COLO668 (cell line): Measurements from ENCODE around the gene DNER.
A peak's percentile ranks its signal among the peaks of the same experiment; 100 is the strongest.
"Not testable (repeated sequence)": the region's sequence is repeated elsewhere in the genome, so short reads cannot be mapped to it uniquely, and the experiment has no call there.

Experiments used
- DNase-seq: peaks from one replicate; lab custom pipeline; 2025; ENCODE audit not compliant: unreplicated experiment; lab: John Stamatoyannopoulos, UW

DNER gene, protein sequence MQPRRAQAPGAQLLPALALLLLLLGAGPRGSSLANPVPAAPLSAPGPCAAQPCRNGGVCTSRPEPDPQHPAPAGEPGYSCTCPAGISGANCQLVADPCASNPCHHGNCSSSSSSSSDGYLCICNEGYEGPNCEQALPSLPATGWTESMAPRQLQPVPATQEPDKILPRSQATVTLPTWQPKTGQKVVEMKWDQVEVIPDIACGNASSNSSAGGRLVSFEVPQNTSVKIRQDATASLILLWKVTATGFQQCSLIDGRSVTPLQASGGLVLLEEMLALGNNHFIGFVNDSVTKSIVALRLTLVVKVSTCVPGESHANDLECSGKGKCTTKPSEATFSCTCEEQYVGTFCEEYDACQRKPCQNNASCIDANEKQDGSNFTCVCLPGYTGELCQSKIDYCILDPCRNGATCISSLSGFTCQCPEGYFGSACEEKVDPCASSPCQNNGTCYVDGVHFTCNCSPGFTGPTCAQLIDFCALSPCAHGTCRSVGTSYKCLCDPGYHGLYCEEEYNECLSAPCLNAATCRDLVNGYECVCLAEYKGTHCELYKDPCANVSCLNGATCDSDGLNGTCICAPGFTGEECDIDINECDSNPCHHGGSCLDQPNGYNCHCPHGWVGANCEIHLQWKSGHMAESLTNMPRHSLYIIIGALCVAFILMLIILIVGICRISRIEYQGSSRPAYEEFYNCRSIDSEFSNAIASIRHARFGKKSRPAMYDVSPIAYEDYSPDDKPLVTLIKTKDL

DNA sequence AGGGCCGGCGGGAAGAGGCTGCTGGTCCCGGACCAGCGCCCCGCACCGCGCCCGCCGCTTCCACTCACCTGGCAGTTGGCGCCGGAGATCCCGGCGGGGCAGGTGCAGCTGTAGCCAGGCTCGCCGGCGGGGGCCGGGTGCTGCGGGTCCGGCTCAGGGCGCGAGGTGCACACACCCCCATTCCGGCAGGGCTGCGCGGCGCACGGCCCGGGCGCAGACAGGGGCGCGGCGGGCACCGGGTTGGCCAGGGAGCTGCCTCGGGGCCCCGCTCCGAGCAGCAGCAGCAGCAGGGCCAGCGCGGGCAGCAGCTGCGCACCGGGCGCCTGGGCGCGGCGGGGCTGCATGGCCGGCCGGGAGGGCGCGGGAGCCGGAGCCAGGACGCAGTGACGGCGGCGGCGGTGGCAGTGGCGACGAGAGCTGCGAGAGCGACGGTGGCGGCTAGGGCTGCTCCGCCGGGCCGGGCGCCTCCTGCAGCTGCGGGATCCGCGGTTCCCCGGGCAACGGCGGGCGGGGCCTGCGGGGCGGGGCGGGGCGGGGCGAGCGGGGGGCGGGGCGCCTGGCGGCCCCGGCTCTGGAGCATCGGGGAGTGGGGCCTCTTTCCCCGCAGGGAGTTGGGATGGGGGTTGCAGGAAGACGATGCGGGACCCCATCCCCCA, at the start of gene DNER:
DNER (minus strand) TSS at position 476 of the 656 bp plus-strand sequence; CDS start at position 344, 132 bp downstream.
- peak; percentile 84 for DNase-seq

DNA sequence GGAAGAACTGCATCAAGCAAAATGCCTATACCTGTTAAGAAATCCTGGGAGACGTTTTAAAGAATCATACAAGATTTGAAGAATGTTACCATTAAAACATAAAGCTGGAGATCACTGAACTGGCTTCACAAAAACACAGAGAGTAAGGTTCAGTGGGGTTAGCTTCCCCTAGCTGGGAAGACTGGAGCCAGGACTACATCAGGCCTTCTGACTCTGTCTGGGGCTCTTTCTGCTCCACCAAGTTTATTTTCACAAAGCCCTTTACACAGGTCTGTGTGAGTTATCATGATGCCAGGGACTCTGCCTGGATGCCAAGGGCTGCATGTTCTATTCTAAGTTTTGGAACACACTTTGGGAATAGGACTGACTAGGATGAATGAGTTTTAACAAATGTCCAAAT, 47.3 kb upstream of the DNER start:
- DNase-seq: no peak

DNA sequence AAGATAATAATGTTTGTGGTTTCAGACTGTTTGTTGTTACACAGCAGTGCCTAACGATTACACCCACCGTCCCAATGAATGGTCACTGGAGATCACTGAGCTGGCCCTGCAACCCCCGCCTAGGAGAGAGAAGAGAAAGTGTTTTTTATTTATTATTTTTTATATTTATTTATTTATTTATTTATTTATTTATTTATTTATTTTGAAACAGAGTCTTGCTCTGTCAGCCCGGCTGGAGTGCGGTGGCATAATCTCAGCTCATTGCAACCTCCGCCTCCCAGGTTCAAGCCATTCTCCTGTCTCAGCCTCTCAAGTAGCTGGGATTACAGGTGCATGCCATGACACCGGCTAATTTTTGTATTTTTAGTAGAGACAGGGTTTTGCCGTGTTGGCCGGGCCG, 43.1 kb upstream of the DNER start:
- DNase-seq: not testable (repeated sequence)

DNA sequence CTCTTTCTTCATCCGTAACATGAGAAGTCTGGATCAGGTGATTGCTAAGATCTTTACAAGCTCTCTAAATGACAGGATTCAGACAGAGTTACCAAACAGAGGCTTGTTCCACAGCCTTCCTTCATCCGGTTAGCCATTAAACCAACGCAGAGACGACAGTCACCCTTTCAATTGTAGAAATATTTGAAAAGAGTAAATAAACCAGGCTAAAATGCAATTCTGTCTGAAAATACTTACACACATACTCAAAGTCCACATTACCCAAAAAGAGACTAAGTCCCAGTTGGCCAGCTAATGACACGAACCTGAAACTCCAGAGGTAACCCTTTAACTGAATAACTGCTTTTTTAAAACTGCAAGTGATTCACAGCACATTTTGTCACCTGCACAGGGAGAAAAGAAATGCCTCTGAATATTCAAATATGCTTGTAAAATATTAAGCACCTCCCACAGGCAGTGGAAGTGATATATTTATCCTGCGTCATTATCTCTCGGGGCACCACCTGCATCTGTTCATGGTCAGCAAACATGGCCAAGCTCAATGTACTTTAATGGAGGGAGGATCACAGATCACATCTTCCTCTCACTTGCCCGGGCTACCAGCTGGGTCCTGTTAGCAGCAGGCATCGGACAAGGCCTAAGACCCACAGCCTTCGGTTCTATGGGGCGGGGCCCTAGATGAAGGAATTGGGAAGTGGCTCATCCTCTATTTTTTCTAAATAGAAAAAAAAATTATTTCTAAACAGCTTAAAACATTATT, 38.8 kb upstream of the DNER start:
- DNase-seq: no peak

DNA sequence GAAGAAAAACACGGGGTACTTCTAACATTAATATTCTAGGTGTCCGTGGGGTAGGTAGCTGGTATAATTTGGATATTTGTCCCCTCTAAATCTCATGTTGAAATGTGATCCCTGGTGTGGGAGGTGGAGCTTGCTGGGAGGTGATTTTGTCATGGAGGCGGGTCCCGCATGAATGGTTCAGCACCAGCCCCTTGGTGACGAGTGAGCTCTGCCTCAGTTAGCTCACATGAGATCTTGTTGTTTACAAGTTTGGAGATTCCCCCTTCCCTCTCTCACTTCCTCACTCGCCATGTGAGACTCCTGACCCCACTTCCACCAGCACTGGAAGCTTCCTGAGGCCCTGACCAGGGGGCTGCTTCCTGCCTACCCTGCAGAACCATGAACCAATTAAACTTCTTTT, 35.4 kb upstream of the DNER start:
- DNase-seq: no peak

DNA sequence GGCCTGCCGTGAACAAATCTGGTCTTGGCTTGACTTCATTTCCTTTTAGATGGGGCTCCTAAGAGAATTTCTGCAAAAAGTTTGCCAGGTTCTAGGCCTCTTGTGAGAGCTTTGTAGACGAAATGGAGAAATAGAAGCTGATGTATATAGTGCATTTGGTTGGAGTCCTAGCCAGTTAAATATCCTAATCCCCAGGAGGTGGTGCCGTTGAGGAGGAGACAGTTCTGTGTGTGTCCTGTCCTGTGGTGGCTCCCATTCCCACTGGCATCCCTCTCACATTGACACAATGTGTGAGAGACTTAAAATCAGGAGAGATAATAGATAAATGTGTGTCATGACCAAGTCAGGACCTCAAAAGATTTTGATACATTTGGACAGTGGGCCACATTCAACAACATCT, 34.6 kb upstream of the DNER start:
- DNase-seq: no peak

DNA sequence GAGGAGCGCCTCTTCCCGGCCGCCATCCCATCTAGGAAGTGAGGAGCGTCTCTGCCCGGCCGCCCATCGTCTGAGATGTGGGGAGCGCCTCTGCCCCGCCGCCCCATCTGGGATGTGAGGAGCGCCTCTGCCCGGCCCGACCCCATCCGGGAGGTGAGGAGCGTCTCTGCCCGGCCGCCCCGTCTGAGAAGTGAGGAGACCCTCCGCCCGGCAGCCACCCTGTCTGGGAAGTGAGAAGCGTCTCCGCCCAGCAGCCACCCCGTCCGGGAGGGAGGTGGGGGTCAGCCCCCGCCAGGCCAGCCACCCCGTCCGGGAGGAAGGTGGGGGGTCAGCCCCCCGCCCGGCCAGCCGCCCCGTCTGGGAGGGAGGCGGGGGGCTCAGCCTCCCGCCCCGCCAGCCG, 28.3 kb upstream of the DNER start:
- not testable (repeated sequence) for DNase-seq

DNA sequence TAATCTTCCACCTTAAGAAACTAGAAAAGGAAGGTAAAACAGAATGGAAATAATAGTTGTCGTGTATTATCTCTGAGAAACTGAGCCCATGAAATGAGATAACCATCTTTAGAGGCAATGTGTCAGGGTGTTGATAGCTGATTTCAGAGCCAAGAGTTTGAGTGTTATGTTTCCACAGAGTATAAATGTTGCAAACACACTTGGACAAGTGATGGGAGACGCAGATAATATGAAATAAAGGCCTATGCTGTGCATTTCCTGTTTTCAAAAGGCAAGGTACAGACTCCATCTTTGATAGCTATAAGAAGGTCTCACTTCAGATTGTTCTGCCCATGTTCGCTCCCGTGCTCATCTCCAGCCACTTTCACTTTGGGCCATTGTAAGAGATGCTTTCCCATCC, 25.9 kb upstream of the DNER start:
- no peak for DNase-seq

DNA sequence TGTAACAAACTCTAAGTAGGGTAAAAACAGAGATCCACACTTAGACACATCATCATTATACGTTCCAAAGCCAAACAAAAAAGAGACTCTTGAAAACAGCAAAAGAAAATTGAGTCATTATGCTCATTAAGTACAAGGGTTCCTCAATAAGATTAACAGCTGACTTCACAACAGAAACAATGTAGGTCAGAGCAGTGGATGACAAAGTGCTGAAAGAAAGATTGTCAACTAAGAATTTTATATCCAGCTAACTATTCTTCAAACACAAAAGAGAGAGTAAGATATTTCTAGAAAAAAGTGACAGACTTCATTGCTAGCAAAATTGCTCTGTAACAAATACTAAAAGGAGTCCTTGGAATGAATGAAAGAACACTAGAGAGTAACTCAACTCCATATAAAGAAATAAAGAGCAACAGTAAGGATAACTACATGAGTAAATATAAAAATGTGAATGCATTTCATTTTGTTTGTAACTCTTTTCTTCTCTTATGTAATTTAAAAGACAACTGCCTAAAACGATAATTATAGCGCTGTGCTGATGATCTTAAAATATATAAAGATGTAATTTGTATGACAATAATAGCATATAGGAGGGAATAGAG, 23.8 kb upstream of the DNER start:
- DNase-seq: no peak

DNA sequence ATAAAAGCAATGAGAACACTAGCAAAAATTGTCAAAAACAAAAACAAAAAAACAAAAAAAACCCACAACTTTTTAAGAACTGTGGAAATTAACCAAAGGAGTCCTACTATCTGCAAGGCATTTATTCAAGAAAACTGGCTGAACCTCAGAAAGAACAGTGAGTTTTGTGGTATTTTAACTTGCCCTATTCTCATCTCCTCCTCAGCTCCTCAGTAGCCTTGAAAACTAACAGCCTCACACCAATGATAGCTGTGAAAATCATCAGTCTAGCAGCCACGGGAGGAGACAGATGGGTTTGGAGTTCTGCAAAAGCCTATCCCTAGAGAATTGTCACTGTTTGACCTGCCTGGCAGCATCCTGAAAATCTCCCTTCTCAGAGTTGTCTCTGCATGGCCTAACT, 20.1 kb upstream of the DNER start:
- DNase-seq: no peak

DNA sequence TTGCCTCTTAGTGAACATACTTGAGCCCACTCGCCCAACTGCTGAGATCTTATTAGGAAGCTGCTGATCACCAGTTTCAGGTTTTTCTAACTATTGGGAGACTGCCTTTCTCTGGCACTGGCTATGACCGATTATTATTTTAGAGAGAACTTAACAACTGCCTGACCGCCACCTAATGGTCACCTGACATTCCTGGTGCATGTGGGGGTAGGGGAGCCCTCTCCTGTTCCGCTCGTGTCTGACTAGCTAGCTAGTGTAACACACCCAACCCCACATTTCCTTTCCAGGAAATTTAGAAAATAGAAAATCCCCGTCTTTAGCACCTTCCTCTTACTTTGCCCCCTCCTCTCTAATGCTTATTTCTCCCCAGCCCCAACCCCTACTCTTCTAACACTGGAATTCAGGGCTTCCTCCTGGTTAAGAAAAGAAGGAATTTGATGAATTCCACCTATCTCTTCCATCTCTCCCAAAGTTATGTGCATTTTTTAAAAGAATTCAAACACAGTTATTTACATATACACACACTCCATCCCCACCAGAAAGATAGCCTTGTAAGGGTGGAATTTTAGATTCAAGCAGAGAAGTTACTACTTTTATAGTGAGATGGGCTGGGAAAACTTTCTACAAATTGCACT, 19.4 kb upstream of the DNER start:
- DNase-seq: no peak

DNA sequence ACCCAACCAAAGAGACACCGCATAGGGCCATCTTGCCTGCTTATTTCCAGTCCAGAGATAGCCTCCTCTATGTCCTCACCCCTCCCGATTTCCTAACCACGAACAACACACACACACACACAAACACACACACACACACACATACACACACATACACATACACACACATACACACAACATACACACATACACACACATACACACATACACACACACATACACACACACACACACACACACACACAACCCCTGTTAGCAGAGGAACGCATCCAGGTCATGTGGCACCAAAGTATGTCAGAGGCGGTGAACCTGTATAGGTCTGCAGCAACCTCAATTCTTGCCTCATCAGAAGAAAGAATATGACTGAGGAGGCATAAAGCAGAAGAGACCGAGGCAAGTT, 18.5 kb upstream of the DNER start:
- DNase-seq: no peak

DNA sequence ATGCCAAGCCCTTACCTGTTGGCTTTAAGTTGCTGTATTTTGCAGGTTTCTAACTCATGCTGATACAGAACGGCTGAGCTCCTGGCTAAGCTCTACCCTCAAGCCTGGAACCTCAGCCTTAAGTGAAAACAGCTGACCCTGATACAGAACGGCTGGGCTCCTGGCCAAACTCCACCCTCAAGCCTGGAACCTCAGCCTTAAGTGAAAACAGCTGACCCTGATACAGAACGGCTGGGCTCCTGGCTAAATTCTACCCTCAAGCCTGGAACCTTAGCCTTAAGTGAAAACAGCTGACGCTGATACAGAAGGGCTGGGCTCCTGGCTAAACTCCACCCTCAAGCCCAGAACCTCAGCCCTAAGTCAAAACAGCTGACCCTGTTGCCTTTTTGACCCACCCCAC, 17.6 kb upstream of the DNER start:
- DNase-seq: no peak

DNA sequence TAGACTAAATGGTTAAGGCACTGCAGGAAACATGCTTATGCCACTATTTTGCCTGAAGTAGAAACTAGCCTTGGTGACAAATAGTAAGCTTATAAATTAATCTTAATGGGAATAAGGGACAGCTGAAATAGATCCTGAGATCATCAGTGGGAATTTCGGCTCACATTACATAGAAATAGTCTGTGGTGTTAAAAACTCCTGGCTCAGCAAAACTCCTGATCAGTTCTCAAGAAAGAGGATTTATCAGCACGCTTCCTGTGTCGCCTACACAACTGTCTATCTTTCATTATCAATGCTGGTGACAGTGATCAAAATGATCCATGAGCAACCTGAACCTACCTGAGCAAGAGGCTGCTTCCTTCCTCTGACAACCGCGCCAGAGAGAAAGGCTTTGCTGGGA, 17.0 kb upstream of the DNER start:
- no peak for DNase-seq

DNA sequence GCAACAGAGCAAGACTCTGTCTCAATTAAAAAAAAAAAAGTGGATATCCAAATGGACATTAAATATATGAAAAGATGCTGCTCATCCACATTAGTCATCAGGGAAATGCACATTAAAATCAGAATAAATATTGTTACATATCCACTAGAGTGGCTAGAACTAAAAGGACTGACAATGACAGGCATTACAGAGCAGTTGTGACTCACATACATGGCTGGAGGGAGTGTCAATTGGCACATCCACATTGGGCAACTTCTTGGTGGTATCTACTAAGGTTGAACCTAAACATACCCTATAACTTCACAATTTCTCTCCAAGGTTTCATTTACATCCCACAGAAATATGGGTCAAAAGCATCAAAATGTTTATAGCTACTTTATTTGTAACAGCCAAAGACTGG, 14.0 kb upstream of the DNER start:
- no peak for DNase-seq

DNA sequence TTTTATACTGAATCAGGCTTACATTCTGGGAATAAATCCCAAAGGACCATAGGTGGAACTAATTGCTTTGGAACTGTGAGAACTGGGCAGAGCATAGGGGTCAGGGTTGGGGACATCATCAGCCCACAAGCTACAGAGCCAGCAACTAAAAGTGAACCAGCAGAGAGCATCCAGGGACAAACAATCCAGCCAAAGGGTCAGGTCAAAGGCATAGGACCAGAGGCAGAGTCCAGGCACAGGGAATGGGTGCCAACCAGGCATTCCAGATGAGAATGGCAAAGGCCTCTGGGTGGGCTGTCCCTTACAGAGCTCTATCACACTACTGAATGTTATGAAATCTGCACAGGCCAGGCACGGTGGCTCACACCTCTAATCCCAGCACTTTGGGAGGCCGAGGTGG, 12.3 kb upstream of the DNER start:
- no peak for DNase-seq

DNA sequence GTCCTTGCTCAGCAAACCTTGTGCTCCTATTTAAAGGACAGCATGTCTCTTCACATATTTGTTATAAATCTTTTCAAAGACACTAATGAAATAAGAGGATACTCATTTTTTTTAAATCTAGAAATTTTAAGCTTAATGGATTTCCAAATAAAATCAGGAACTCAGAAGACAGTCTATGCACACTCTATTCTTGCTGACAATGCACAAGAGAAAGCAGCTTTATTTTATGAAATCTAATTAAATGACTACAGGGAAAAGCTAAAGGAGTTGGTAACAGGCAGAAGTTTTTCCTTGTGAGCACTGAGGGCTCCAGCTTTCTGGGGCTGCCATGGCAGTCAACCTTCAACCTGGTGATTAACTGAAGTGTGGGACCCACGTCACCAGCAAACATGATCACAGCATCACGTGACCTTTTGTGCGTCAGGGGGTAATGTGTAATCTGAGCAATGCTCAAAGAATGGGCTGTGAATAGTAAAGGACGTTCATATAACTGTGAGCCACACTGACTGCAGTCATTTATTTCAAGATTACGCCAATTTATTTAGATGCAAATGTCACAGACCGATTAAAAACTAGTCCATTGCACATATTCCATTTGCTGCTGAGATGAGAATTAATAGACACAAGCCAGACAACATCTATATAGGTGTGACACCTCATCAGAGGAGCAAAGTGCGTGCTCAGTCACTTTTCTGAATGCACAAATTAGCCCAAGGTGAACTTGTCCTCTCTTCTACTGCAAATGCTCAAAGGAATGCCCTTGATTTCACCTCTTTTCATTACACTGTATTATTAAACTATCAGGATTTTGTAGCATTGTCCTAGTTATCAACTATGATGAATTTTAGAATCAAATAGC, 11.6 kb upstream of the DNER start:
- peak; percentile 11 for DNase-seq

DNA sequence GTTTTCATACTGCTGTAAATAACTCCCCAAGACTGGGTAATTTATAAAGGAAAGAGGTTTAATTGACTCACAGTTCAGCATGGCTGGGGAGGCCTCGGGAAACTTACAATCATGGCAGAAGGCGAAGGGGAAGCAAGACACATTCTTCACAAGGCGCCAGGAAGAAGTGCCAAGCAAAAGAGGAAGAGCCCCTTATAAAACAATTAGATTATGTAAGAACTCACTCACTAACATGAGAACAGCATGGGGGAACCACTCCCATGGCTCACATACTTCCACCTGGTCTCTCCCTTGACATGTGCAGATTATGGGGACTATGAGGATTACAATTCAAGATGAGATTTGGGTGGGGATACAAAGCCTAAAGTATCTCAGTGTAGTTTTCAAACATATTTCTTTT, 8.8 kb upstream of the DNER start:
- DNase-seq: not testable (repeated sequence)

DNA sequence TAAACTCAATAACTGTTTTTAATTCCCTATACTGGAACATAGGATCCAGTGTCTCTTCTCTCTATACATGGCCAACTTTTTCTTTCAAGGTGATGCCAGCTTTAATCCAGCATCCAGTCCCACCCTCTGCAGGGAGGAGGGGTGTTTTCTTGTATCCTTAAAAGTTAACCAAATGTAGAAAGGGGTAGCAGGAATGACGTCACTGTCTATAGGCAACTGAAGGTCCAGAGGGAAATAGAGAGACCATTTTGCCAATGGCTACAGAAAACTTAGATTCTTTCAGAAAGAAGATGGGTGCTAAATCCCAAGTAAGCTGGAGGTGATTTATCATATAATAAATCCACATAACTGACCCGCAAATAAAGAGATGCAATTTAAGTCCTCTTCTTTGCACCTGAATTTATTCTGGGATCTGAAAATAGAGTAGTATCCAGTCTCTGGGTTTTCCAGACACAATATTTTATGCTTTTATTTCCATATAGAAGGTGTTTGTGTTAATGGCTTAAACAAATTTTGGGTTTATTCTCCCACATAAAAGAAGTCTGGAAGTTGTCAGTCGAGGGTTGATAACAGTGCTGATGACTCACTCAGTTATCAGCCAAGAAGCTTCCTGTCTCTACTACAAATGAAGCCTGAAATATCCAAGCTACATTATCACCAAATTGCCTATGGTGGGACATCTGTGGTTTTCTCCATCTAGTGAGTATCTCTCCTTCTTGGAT, 5.7 kb upstream of the DNER start:
- DNase-seq: no peak
